IPS DF 19.7 (cell line): Measurements from ENCODE around the gene CLCNKA.
"Not testable (repeated sequence)": the region's sequence is repeated elsewhere in the genome, so short reads cannot be mapped to it uniquely, and the experiment has no call there.

Experiments
- DNase-seq: peaks from one replicate; pipeline ENCODE4 v3.0.0-alpha.2; 2013; ENCODE audit warnings: low read depth, low spot score

CLCNKA gene

DNA sequence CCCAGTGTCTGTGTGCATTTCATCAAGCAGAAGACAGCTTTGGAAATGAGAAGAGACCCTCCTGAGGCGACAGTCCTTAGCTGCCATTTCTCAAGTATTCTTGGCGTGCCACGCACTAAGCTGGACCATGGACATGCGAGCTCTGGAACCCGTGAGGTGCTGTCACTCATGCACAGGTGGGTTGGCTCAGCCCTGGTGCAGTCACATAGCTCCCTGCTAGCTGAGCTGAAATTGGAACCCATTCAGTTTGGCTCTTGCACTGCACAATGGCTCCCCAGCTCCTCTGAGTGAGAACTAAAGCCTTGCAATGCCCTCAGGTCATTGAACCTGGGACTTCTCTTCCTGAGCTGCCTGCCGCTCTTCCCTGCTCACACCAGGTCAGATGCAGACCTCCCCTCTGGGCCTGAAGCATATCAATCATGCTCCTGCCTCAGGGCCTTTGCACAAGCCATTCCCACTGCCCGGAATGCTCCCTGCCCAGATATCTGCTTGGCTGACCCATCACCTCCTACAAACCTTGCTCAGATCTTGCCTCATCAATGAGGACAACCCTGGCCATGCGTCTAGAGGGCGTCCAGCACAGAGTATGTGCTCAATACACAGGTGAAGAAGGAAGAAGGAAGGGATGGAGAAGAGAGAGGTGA is 24.1 kb upstream of the CLCNKA start:
- no peak for DNase-seq

- DNase-seq: no peak
These were observed 22.9 kb upstream of the CLCNKA start for GRCh38 chr1:15998929-15999328.

GRCh38 chr1:16001274-16001673 is 20.6 kb upstream of the CLCNKA start:
- DNase-seq: not testable (repeated sequence)

DNA sequence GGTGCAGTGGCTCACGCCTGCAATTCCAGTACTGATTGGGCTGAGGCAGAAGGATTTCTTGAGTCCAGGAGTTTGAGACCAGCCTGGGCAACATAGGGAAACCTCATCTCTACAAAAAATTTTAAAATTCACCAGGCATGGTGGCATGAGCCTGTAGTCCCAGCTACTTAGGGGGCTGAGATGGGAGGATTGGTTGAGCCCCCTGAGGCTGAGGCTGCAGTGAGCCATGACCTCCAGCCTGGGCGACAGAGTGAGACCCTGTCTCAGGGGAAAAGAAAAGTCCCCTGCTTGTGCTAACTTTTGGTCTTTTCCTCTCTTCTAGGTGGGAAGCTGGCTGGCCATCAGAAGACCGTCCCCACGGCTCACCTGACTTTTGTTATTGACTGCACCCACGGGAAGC is 16.2 kb upstream of the CLCNKA start:
- DNase-seq: no peak

DNA sequence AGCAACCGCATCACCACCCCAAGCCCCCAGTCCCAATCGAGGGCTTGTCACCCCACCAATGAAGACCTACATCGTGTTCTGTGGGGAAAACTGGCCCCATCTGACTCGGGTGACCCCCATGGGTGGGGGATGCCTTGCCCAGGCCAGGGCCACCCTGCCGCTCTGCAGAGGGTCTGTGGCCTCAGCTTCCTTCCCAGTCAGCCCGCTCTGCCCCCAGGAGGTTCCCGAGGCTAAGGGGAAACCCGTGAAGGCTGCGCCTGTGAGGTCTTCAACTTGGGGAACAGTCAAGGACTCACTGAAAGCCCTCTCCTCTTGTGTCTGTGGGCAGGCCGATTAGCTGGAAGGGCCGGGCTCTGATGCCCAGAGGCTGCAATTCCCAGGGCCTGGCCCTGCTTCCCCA is 15.8 kb upstream of the CLCNKA start:
- DNase-seq: no peak

DNA sequence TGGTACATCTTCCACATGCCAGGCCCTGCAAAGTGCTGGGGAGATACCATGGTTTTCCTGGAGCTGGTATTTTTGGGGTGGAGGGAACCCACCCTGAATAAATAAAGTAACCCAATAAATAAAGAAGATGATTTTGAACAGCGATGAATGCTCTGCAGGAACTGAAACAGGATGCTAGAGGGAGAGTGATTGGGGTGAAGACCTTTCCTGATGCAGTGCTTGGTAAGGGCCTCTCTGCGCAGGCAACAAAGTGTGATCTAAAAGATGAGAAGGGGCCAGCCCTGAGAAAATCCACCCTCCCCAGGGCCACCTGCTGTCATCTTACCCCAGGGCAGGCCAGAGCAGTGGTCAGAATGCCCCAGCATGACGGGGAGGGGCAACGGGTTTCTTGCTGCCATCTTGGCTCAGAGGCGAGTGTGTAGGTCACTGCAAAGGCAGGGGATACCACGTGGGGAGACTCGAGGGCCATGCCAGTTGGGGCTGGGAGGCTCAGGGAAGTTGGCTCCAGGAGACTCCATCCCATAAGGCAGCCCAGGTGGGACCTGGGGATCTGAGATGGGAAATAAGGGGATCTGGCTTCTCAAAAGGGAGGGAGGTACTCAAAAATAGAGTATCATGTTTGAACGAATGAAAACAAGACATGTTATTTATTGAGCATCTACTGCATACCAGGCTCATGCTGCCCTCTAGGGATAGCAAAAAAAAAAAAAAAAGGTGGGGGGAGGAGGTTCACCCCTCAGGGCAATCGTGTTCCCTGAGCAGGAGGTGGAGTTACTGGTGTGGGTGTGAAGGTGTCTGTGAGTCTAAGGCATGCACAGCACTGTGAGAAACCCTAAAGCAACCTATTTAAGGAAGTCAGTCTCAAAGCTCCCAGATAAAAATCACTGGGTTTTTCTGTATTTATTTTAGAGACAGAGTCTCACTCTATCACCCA is 15.0 kb upstream of the CLCNKA start:
- DNase-seq: no peak

DNA sequence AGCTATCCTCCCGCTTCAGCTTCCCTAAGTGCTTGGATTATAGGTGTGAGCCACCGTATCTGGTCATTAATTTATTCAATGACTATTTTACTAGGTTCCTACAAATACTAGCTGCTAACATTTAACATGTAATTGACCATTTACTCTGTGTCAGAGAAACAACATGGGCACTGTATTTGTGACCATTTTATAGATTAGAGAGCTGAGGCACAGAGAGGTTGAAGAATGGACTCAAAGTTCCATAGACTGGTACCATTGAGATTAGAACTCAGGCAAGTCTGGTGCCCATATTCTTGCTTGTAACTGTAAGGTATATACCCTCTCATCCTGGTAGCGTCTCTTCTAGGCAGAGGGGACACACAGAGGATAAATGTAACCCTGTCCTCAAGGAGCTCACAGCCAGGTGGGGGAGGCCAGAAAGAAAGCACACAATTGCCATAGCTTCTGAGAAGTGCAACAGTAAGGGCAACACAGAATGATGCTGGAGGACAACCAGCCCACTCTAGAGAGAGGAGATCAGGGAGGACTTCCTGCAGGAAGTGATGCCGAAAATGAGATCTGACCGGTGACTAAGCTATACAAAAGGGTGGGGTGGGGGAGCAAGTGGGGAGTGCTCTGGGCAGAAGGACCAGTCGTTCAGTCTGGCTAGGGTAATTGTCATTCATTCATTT is 14.0 kb upstream of the CLCNKA start:
- DNase-seq: no peak

GRCh38 chr1:16009030-16009460 is 12.8 kb upstream of the CLCNKA start:
- DNase-seq: no peak

GRCh38 chr1:16009678-16010077 is 12.2 kb upstream of the CLCNKA start:
- DNase-seq: no peak

DNA sequence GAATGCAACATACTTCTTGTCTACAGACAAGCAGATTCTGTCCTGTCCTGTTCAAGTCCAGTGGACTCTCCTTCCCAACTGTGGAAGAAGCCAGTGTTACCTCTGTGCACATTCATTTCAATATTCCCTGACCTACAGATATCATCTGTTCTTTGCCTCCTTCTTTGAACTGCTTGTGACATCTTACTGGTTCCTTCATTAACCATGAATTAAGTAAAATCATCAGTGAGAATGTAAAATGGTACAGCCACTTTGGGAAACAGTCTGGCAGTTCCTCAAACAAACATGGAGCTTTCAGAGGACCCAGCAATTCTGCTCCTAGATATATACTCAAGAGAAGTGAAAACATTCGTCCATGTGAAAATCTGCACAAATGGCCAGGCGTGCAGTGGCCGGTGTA is 11.0 kb upstream of the CLCNKA start:
- no peak for DNase-seq

- DNase-seq: no peak
These were observed 9.8 kb upstream of the CLCNKA start for GRCh38 chr1:16011936-16012589.

DNA sequence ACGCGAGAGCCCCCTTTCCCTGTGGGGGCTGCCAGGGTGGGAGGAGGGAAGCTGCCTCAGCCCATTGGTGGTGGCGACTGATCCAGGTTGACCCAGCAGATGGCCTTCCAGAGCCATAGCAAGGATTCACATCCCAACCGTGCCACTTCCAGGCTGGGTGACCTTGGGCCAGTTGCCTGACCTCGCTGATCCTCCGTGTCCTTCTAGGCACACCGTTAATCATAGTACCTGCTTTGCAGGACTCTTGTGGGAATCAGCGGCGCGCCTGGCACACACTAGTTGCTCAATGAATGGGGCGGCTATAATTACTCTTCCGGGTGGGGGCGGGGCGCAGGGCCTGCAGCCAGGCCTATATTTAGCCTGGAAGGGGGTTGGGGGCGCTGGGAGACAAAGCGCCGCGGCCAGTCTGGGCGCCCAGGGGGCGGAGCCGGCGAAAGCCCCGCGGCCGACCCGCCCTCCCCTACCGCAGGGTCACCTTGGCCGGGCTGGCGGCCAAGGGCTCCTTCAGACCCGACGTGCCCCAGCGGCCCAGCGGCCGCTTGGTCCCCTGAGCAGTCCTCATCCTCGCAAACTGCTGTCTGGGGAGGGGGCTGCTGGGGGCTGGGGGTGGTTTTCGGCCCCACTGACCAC is 9.1 kb upstream of the CLCNKA start:
- DNase-seq: no peak

DNA sequence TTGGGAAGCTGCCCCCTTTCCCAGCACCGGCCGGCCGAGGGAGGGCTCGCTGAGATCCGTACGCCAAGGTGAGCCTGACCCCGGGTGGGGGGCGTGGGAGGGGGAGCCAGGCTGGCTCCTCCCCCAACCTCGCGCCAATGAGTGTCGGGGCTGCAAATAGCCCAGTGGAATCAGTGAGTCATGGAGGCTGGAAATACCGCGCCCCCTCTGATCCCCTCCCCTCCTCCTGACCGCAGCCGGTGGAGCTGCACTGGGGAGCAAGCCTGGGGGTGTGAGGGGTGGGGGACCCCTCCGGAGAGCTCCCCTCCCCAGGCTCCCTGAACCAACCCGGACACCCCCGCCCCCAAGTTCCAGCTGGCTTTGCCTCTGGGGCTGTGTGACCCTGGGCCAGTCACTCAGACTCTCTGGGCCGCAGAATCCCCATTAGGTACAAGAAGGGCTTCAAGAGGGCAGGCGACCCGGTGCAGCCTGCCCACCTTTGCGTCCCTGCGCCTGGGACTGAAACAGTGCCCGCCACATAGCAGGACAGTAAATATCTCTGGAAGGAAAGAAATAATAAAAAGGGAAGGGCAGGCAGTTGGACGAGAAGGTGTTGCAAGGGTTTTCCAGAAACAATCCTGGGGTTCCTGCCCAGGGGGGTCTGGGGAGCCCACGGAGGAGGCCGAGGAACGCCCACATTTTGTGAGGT is 8.5 kb upstream of the CLCNKA start:
- no peak for DNase-seq

DNA sequence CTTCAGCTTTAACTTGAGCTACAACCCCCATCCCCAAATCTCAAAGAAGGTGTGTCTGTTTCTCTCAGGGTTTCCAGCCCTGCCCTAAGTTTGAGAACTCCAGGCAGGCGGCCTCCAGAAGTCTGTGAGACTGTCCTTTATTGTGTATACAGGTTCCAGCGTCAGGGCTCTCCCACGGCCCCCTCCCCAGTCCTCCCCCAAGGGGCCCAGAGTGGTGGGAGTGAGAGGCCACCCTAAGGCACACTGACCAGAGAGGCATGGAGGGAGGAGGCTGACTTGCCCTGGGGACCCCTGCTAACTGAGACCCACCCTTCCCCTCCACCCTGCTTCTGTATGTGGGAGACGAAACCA is 8.0 kb upstream of the CLCNKA start:
- no peak for DNase-seq

GRCh38 chr1:16014509-16015482 is 7.0 kb upstream of the CLCNKA start:
- DNase-seq: no peak

GRCh38 chr1:16015491-16015890 is 6.3 kb upstream of the CLCNKA start:
- DNase-seq: no peak

GRCh38 chr1:16015960-16016901 is 5.6 kb upstream of the CLCNKA start:
- no peak for DNase-seq

DNA sequence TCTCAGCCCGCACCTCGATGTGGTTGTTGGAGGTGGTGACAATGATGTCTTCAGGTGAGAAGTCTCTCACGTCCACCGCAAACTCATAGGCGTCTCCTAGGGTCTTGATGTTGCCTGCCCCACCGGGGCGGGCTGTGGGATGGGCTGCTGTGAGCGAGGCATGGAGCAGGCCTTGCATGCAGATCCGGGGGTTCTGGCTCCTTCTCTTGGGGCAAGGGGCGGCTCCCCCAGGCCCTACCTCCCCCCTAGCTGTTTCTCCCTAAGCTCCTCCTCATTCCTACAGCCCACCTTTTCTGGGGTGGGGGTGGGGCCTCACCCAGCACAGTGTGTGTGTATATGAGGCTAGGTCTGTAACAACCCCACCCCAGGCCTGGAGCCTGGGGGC is 4.8 kb upstream of the CLCNKA start:
- no peak for DNase-seq
